ENCODE measurements around the gene RBM47.

GRCh38 chr4:40432504-40432903 is 197.2 kb downstream of the RBM47 start:
- TF ChIP-seq CTCF (IDR thresholded peaks at IDR 0.05) (no peak), POLR2A (IDR thresholded peaks at IDR 0.05) (no peak)

Measured in thyroid gland (tissue), 4 donors.